ENCODE results near the gene PNPLA2. TPM values are rescaled to one million over a fixed set of nuclear protein-coding genes. Genes with fewer than 3 reads are reported as not detected.
A peak's percentile ranks its signal among the peaks of the same experiment; 100 is the strongest.

Gene PNPLA2
- total RNA-seq, 4 donors from 2014 or later, result 58.9 to 93.3 (median 91.7) TPM

- Histone ChIP-seq H3K27me3 (peaks cover 27 to 48% (median 46%) of the 10 kb centered on the region in 3 donors), H3K4me3 (no peak overlapping the region), H3K9me3 (no peaks in the 10 kb centered on the region), H3K36me3 (peaks cover 0 to 2% of the 10 kb centered on the region in 2 donors), H3K27ac (no peak overlapping the region), H3K4me1 (peaks cover 11 to 35% of the 10 kb centered on the region in 2 donors)
- intact Hi-C loops (cut with DNase I; ENCODE audit: low total_unique reads), result no loop called here
- TF ChIP-seq CTCF (IDR thresholded peaks at IDR 0.05 in 4 of 5, conservative IDR thresholded peaks at IDR 0.05 in 1 of 5) (no peak), POLR2A (IDR thresholded peaks at IDR 0.05) (no peak)
- ATAC-seq, result no peak
- in situ Hi-C loops (cut with MboI; ENCODE audit: low sequenced_read_pairs in 4 of 4), result no loop called here
- DNase-seq, result no peak
Measured at GRCh38 chr11:794013-794765, 24.5 kb upstream of the PNPLA2 start.

GRCh38 chr11:794766-795633 lies 23.7 kb upstream of the PNPLA2 start:
- TF ChIP-seq CTCF (IDR thresholded peaks at IDR 0.05 in 4 of 5, conservative IDR thresholded peaks at IDR 0.05 in 1 of 5) (no peak), POLR2A (IDR thresholded peaks at IDR 0.05) (no peak)

GRCh38 chr11:795634-796564 lies 22.8 kb upstream of the PNPLA2 start:
- Histone ChIP-seq H3K27me3 (peaks cover 17 to 32% (median 28%) of the 10 kb centered on the region in 3 donors), H3K36me3 (peaks cover 0 to 19% of the 10 kb centered on the region in 2 donors), H3K9me3 (no peaks in the 10 kb centered on the region), H3K4me1 (peaks cover 11 to 35% of the 10 kb centered on the region in 2 donors), H3K27ac (peak overlapping the region; percentile 57 to 69 (median 64)), H3K4me3 (peak overlapping the region; percentile 64 to 71 (median 68))
- ATAC-seq, result peak; percentile 32 to 34
- in situ Hi-C loops (cut with MboI; ENCODE audit: low sequenced_read_pairs in 4 of 4) (no loop called here), intact Hi-C loops (cut with DNase I; ENCODE audit: low total_unique reads) (loop anchor here (5.0 kb wide), 1 partner anchor 134 kb away; no protein-coding TSS in a partner anchor)
- peak in 1 of 2 donors; percentile 59 for DNase-seq
- TF ChIP-seq CTCF (IDR thresholded peaks at IDR 0.05 in 4 of 5, conservative IDR thresholded peaks at IDR 0.05 in 1 of 5) (no peak), POLR2A (IDR thresholded peaks at IDR 0.05) (no peak)

More at GRCh38 chr11:794766-795633, 23.7 kb upstream of the PNPLA2 start:
- Histone ChIP-seq H3K9me3 (no peaks in the 10 kb centered on the region), H3K4me3 (peak overlapping the region in 3 of 4 donors; percentile 64 to 71 (median 71)), H3K36me3 (peaks cover 0 to 10% of the 10 kb centered on the region in 2 donors), H3K27ac (peak overlapping the region in 1 of 4 donors; percentile 61), H3K4me1 (peaks cover 11 to 35% of the 10 kb centered on the region in 2 donors), H3K27me3 (peaks cover 22 to 41% (median 37%) of the 10 kb centered on the region in 3 donors)
- intact Hi-C loops (cut with DNase I; ENCODE audit: low total_unique reads), result loop anchor here (5.0 kb wide), 1 partner anchor 133 kb away; no protein-coding TSS in a partner anchor
- in situ Hi-C loops (cut with MboI; ENCODE audit: low sequenced_read_pairs in 4 of 4), result no loop called here
- DNase-seq, result no peak
- no peak for ATAC-seq

All from gastrocnemius medialis (tissue), 4 donors.